ENCODE results near the gene BLVRB. TPM values are rescaled to one million over a fixed set of nuclear protein-coding genes. Genes with fewer than 3 reads are reported as not detected.
"Not testable (repeated sequence)": the region's sequence is repeated elsewhere in the genome, so short reads cannot be mapped to it uniquely, and the experiment has no call there.

Gene BLVRB
- total RNA-seq, 1 donor from 2014 or later, result 11.3 TPM

DNA sequence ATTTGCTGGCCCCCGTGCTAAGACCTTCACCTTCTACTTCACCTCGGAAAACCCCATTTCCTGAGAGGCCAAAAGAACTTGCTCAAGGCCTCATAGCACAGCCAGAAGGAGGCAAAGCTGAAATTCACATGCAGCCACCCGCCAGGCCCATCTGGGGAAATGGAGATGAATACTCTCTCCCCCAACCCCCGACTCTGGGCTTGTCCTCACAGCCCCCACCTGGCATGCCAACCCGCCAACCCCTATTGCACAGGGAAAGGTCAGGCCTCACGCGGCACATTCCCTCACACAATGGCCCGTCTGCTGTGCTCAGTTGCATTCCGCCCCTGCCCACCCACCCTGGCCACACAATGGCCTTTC, 55.5 kb downstream of the BLVRB start:
- DNase-seq (ENCODE audit: low spot score), result peak; percentile 73
- Mint-ChIP-seq H3K36me3 (no peaks in the 10 kb centered on the region), H3K27me3 (ENCODE audit: insufficient read depth, low read depth) (peaks cover 3% of the 10 kb centered on the region), H3K4me3 (peak overlapping the region; percentile 33), H3K9me3 (no peaks in the 10 kb centered on the region), H3K27ac (no peak overlapping the region), H3K4me1 (peaks cover 24% of the 10 kb centered on the region)
- H2AFZ ChIP-seq (replicated peaks), result no peak overlapping the region
- no peaks in the 10 kb centered on the region for H3K79me2 ChIP-seq (ENCODE audit: low read depth)
- H3K4me3 ChIP-seq, result no peak overlapping the region
- no peaks in the 10 kb centered on the region for H3K9me3 ChIP-seq (ENCODE audit: low read depth)
- TF ChIP-seq, protein P1, sequence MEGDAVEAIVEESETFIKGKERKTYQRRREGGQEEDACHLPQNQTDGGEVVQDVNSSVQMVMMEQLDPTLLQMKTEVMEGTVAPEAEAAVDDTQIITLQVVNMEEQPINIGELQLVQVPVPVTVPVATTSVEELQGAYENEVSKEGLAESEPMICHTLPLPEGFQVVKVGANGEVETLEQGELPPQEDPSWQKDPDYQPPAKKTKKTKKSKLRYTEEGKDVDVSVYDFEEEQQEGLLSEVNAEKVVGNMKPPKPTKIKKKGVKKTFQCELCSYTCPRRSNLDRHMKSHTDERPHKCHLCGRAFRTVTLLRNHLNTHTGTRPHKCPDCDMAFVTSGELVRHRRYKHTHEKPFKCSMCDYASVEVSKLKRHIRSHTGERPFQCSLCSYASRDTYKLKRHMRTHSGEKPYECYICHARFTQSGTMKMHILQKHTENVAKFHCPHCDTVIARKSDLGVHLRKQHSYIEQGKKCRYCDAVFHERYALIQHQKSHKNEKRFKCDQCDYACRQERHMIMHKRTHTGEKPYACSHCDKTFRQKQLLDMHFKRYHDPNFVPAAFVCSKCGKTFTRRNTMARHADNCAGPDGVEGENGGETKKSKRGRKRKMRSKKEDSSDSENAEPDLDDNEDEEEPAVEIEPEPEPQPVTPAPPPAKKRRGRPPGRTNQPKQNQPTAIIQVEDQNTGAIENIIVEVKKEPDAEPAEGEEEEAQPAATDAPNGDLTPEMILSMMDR (IDR thresholded peaks at IDR 0.05), result no peak
- no peak for TF ChIP-seq EZH2 (IDR thresholded peaks at IDR 0.05)
- TF ChIP-seq EZH2phosphoT487 (IDR thresholded peaks at IDR 0.05), result no peak
- H3F3A ChIP-seq (ENCODE audit: low read depth), result peaks cover 10% of the 10 kb centered on the region
- no peak overlapping the region for H3K9ac ChIP-seq
- peaks cover 15% of the 10 kb centered on the region for H3K4me1 ChIP-seq
- no peaks in the 10 kb centered on the region for H4K20me1 ChIP-seq (ENCODE audit: low read depth)
- no peak overlapping the region for H3K4me2 ChIP-seq
- H3K36me3 ChIP-seq, result no peaks in the 10 kb centered on the region
- H3K27me3 ChIP-seq, result no peaks in the 10 kb centered on the region
- H3K27ac ChIP-seq, result no peak overlapping the region

GRCh38 chr19:40408598-40408925, 57.0 kb downstream of the BLVRB start:
- H3K27me3 ChIP-seq; H3K27ac ChIP-seq; H3K27me3 Mint-ChIP-seq (ENCODE audit: insufficient read depth, low read depth); H3K36me3 Mint-ChIP-seq; H3K4me2 ChIP-seq; H3K36me3 ChIP-seq; H3K9me3 ChIP-seq (ENCODE audit: low read depth); H3K4me3 Mint-ChIP-seq; H4K20me1 ChIP-seq (ENCODE audit: low read depth); H3K4me3 ChIP-seq; H3K79me2 ChIP-seq (ENCODE audit: low read depth); H3K27ac Mint-ChIP-seq; H2AFZ ChIP-seq (replicated peaks); H3K9me3 Mint-ChIP-seq; DNase-seq (ENCODE audit: low spot score); H3K9ac ChIP-seq: not testable (repeated sequence)
- peaks cover 22% of the 10 kb centered on the region for H3F3A ChIP-seq (ENCODE audit: low read depth)
- peaks cover 23% of the 10 kb centered on the region for H3K4me1 Mint-ChIP-seq
- peaks cover 16% of the 10 kb centered on the region for H3K4me1 ChIP-seq

DNA sequence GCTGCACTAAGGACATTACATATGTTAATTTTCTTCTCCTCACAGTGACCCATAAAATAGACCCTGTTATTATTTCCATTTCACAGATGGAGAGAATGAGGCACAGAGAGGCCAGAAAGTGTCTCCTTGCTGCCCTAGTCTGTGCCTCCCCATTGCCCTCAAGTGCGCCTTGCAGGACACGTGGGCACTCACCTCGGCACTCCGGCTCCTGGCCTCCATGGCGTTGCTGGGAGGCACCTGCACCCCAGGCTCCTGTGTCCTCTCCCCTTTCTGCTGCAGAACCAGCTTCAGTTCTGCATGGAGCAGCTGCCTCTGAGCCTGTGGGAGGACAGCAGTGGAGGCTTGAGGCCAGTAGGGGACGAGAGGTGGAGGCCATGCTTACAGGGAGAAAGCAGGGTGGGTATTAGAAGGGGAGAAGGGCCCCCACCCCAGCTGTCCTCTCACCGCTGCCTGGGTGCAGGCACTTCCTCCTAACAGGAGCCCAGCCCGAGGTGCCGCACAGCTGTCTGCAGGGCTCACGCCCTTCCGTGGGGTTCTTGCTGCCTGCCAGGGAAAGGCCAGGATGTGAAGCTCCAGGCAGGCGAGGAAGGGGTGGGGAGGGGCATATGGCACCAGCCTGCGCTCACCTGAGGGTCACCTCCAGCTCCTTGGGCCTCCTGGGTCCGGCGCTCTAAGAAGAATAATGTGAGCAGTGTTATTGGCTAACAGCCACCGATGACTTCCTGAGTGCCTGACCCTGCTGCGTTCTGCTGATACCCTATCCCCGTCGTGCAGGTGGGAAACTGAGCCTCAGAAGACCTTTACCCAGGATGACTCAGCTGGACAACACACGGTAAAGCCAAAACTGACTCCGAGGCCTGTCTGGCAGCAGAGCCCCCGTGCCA, 57.6 kb downstream of the BLVRB start:
- no peak overlapping the region for H3K4me2 ChIP-seq
- H3K79me2 ChIP-seq (ENCODE audit: low read depth), result no peaks in the 10 kb centered on the region
- no peak for DNase-seq (ENCODE audit: low spot score)
- Mint-ChIP-seq H3K4me3 (no peak overlapping the region), H3K4me1 (peaks cover 25% of the 10 kb centered on the region), H3K36me3 (no peaks in the 10 kb centered on the region), H3K27me3 (ENCODE audit: insufficient read depth, low read depth) (peaks cover 3% of the 10 kb centered on the region), H3K9me3 (no peaks in the 10 kb centered on the region), H3K27ac (no peak overlapping the region)
- H3K9me3 ChIP-seq (ENCODE audit: low read depth), result no peaks in the 10 kb centered on the region
- no peaks in the 10 kb centered on the region for H4K20me1 ChIP-seq (ENCODE audit: low read depth)
- no peaks in the 10 kb centered on the region for H3K36me3 ChIP-seq
- H3K27ac ChIP-seq, result no peak overlapping the region
- H3K9ac ChIP-seq, result no peak overlapping the region
- peaks cover 15% of the 10 kb centered on the region for H3K4me1 ChIP-seq
- no peaks in the 10 kb centered on the region for H3K27me3 ChIP-seq
- TF ChIP-seq, protein P1 (IDR thresholded peaks at IDR 0.05), result no peak
- TF ChIP-seq EZH2phosphoT487 (IDR thresholded peaks at IDR 0.05), result no peak
- no peak overlapping the region for H2AFZ ChIP-seq (replicated peaks)
- H3F3A ChIP-seq (ENCODE audit: low read depth), result peaks cover 25% of the 10 kb centered on the region
- no peak overlapping the region for H3K4me3 ChIP-seq

GRCh38 chr19:40403262-40403984, 62.1 kb downstream of the BLVRB start:
- Histone ChIP-seq H3K4me3 (peak overlapping the region; percentile 57), H4K20me1 (ENCODE audit: low read depth) (no peaks in the 10 kb centered on the region), H3K27me3 (peaks cover 12% of the 10 kb centered on the region), H3K36me3 (no peaks in the 10 kb centered on the region), H3K27ac (no peak overlapping the region), H3K9ac (no peak overlapping the region), H3K4me2 (peak overlapping the region; percentile 79), H3K9me3 (ENCODE audit: low read depth) (no peaks in the 10 kb centered on the region), H2AFZ (replicated peaks) (peak overlapping the region; percentile 86), H3K79me2 (ENCODE audit: low read depth) (no peaks in the 10 kb centered on the region), H3F3A (ENCODE audit: low read depth) (peaks cover 26% of the 10 kb centered on the region), H3K4me1 (peaks cover 7% of the 10 kb centered on the region)
- DNase-seq (ENCODE audit: low spot score), result peak; percentile 97
- Mint-ChIP-seq H3K4me3 (peak overlapping the region; percentile 90), H3K27me3 (ENCODE audit: insufficient read depth, low read depth) (peaks cover 16% of the 10 kb centered on the region), H3K4me1 (peaks cover 21% of the 10 kb centered on the region), H3K27ac (peak overlapping the region; percentile 70), H3K9me3 (no peaks in the 10 kb centered on the region), H3K36me3 (no peaks in the 10 kb centered on the region)
- no peak for TF ChIP-seq EZH2 (IDR thresholded peaks at IDR 0.05)

Data from neural progenitor cell (in vitro differentiated cells).